Stimulated activated naive CD4-positive, alpha-beta T cell (primary cell): ENCODE measurements around the gene PA2G4.
A peak's percentile ranks its signal among the peaks of the same experiment; 100 is the strongest.
"Not testable (repeated sequence)": the region's sequence is repeated elsewhere in the genome, so short reads cannot be mapped to it uniquely, and the experiment has no call there.

Experiments
- DNase-seq, 6 experiments: peaks; one replicate each; lab custom pipeline; 2025; lab: John Stamatoyannopoulos, UW

PA2G4 gene

DNA sequence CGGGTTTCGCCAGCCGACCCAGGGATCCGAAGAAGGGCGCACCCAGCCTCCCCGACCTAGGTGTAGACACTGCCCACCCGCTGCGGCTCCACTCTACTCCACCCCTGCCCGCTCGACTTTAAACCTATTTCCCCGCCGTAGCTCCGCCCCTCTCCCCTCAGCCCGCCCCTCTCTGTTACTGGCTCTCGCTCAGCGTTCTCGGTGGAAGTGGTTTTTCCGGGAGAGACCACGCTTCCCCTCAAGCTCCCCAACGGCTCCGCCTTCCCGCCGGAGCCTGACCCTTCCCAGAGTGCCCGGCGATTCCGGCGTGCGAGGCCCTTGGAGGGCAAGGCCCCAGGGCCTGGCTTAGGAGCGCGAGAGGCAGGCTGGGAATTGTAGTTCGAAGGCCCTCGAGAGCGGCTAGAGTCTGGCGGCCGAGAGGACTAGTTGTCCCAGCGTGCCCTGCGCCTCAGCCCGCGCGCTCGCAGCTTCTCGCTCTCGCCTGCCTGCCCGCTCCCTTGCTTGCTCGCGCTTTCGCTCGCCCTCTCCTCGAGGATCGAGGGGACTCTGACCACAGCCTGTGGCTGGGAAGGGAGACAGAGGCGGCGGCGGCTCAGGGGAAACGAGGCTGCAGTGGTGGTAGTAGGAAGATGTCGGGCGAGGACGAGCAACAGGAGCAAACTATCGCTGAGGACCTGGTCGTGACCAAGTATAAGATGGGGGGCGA is at the start of gene PA2G4:
Gene PA2G4 (plus strand): TSS at position 451 of the 706 bp plus-strand sequence. CDS start 179 bp downstream, at position 630.
- DNase-seq, result peak; percentile 89 to 96 (median 94)

DNA sequence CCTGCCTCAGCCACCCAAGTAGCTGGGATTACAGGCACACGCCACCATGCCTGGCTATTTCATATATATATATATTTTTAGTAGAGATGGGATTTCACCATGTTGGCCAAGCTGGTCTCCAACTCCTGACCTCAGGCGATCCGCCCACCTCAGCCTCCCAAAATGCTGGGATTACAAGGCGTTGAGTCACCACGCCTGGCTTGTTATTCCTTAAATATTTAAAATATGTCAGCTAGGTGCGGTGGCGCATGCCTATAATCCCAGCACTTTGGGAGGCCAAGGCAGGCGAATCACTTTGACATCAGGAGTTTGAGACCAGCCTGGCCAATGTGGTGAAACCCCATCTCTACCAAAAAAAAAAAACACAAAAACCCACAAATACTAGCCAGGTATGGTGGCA is 44.4 kb upstream of the PA2G4 start:
- DNase-seq, result not testable (repeated sequence)

DNA sequence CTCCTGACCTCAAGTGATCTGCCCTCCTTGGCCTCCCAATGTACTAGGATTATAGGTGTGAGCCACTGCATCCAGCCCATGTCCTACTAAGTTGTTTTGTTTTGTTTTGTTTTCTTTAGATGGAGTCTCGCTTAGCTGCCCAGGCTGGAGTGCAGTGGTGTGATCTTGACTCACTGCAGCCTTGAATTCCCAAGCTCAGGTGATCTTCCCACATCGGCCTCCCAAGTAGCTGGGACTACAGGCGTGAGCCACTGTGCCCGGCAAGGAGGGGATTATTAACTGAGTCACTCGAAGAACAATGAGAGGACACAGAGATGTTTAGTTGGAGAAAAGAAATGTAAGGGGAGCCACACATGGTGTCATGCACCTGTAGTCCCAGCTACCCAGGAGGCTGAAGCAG is 42.4 kb upstream of the PA2G4 start:
- no peak for DNase-seq

DNA sequence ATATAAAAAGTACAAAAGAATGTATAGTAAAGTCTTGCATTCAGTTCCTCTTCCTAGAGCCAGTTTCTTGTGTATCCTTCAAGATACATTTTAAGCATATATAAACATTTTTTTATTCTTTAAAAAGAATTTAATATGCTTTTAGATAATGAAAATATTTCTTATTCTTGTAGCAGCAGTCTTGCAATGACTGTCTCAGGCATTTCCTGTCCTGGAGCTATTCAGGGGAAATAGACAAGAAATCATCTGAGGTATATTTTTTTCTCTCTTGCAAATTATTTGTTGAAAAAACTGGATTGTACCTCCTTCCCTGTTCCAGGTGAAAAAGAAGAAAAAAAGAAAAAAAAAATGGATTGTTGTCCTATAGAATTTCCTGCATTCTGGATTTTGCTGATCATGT is 41.4 kb upstream of the PA2G4 start:
- no peak for DNase-seq

DNA sequence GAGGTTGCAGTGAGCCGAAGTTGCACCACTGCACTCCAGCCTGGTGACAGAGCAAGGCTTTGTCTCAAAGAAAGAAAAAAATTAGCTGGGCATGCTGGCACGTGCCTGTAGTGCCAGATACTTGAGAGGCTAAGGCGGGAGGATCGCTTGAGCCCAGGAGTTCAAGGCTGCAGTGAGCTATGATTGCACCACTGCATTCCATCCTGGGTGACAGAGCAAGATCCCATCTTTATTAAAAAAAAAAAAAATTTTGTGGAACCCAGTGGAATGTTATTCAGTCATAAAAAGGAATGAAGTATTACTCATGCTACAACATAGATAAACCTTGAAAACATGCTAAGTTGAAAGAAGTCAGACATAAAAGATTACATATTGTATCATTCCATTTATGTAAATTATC is 32.7 kb upstream of the PA2G4 start:
- no peak for DNase-seq

DNA sequence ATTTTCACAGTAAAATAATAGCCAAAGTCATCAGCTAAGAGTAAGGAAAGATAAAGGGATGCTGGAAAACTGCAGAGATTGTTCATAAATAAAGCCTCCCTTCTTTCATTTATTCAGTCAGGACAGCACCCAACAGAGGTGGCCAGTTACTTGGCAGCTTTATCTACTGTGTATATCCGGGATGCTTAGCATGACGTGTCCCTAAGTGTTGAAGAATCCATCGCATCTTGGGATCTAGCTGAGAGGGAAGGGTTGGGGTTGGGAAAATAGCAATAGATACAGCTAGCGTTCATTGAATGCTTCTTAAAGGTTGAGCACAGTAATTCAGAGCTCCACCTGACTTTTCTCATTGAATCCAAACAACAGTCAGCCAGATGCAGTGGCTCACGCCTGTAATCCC is 30.0 kb upstream of the PA2G4 start:
- DNase-seq, result no peak

DNA sequence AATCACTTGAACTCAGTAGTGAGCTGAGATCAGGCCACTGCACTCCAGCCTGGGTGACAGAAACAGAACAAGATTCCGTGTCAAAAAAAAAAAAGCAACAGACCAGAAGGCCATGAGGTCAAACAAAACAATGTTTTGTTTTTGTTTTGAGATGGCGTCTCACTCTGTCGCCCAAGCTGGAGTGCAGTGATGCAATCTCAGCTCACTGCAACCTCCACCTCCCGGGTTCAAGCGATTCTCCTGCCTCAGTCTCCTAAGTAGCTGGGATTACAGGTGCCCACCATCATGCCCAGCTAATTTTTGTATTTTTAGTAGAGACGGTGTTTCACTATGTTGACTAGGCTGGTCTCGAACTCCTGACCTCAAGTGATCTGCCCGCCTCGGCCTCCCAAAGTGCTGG is 26.4 kb upstream of the PA2G4 start:
- DNase-seq, result not testable (repeated sequence)

DNA sequence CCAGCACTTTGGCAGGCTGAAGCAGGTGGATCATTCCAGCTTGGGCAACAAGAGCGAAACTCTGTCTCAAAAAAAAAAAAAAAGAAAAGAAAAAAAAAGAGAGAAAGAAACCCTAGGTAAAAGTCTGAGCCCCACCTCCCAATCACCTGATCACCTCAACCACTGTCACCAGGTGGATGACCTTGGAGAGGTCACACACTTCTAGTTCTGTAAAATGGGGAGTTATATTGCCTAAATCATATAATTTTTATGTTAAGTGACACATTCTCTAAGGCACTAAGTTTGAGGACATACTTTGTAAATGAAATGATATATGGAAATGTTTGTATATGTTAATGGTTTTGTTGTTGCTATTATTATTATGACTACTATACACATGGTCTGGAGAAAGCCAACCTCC is 25.9 kb upstream of the PA2G4 start:
- DNase-seq, result no peak

DNA sequence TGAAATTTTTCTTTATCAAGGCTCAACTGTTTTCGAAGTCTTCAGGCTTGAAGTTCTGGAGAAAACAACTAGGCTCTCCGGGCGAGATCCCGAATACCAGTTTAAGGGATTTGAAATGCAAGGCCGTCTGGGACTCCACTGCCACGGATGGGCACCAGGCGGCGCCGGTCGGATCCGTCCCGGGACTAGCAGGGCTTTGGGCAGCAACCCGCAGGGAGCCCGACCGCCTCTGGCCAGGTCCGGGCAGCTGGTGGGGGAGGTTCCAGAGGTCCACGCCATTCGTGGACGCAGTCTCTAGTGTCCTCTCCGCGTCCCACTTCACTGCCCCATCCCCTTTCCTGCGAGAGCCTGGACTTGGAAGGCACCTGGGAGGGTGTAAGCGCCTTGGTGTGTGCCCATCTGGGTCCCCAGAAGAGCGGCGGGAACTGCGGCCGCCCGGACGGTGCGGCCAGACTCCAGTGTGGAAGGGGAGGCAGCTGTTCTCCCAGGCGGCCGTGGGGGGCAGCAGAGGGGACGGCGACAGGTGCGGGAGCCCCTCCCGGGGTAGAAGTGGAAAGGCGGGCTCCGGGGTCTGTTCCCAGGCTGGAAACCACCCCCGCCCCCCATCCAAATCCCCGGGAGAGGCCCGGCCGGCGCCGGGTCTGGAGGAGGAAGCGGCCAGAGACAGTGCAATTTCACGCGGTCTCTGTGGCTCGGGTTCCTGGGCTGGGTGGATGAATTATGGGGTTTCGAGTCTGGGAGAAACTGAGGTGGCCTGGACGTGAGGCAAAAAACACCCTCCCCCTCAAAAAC is 25.2 kb upstream of the PA2G4 start:
- peak in 5 of 6 experiments; percentile 9 to 44 (median 36) for DNase-seq

DNA sequence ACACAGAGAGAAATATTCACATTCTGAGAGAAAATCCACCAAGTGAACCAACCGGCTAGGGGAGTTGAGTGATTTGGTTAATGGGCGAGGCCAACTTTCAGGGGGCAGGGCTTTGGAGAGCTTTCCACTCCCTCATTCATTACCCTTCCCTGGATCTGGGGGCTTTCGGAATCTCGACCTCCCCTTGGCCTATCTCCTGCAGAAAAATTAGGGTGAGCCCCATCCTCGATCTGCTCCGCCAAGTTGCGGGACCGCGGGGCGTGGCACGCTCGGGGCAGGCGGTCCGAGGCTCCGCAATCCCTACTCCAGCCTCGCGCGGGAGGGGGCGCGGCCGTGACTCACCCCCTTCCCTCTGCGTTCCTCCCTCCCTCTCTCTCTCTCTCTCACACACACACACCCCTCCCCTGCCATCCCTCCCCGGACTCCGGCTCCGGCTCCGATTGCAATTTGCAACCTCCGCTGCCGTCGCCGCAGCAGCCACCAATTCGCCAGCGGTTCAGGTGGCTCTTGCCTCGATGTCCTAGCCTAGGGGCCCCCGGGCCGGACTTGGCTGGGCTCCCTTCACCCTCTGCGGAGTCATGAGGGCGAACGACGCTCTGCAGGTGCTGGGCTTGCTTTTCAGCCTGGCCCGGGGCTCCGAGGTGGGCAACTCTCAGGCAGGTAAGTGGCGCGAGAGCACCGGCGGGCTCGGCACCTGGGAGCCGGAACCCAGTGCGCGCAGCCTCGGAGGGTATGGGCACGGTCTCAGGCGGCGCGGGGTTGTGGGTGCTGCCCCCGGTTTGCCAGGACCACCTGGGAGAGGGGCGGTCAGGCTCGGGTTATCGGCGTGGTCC is 24.4 kb upstream of the PA2G4 start, which contains the start of gene ERBB3:
Gene ERBB3 (plus strand): TSS at position 443 of the 833 bp plus-strand sequence. CDS start 136 bp downstream, at position 579.
- DNase-seq, result peak in 5 of 6 experiments; percentile 24 to 55 (median 48)

DNA sequence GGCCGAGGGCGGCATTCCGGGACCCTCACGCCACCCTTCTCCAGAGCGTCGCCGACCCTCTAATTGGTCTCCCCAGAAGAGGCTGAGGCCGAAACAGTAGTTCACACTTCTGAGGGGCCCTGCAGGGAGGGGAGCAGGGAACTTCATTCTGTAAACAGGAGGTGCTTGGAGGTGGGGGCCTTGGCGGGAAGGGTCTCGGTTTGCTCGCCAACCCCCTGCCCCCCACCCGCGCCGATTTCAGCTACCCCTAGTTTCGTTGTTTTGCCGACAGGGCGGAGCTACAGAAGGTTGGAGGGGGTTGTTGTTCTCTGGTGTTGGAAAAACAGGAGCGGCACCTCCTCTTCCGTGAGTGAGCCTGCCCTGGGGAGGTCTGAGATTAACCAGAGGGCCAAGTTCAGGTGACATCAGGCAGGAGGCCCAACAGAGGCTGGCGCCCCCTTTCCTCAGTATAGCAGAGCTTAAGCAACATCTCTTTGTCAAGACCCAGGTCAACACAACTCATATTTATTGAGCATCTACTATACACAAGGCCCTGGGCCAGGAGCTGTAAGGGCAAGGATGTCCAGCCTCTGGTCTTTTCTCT is 23.7 kb upstream of the PA2G4 start:
- DNase-seq, result no peak

DNA sequence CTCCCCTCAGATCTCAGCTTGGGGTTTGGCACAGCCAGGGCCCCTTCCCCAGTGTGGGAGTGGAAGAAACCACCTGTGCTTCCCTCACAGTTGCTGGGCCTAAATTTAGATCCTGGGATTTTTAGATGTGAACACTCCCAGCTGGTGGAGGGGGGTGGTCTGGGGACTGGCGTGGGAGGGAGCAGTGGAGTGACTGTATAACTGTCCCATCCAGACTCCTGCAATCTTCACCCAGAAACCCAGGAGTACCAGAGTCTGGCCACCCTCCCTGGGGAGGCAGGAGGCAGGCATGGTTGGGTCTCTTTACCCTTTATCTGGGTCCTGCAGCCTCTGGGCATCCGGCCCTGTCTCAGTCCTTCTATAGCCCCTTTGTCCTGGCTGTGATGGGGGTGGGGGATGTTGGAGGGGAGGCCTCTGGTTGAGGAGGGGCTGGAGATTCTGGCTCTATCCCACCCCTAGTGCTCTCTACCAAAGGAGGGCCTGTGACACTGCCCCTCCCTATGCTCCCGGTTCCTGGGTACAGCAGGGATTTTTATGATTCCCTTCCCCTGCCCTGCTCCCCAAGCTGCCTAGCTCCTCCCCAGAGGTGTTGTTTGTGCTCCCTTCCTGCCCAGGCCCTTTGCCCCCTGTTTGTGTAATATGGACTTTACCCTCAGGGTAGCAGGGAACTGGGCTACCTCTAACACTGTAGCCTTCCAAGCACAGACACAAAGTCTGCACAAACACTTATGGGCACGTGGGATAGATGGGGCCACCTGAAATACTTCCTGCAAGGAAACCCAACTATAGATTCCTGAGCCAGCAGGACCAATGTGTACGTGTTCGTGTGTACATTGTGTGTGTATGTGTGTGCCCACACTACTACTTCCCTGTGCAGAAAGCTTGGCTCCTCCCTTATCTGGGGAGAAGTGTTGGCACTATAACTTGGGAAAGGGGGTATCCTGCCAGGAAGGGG is 22.7 kb upstream of the PA2G4 start:
- DNase-seq, result no peak

DNA sequence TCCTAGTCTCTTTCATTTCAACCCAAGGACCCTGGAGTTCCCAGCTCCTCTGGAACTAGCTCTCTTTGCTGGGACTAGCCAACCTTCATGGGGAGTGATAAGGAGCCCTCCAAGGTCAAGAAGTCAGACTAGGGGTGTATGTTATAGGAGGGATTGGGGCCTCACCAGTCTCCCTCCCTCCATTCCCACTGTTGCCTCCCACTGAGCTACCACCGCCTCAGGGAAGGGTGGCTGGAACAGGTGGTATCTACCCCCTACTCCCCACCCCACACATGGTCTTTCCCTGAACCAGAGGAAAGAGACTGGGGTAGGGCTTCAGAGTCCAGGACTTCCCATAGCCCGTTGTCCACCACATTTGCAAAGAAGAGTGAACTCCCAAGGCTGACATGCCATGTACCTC is 22.0 kb upstream of the PA2G4 start:
- no peak for DNase-seq

DNA sequence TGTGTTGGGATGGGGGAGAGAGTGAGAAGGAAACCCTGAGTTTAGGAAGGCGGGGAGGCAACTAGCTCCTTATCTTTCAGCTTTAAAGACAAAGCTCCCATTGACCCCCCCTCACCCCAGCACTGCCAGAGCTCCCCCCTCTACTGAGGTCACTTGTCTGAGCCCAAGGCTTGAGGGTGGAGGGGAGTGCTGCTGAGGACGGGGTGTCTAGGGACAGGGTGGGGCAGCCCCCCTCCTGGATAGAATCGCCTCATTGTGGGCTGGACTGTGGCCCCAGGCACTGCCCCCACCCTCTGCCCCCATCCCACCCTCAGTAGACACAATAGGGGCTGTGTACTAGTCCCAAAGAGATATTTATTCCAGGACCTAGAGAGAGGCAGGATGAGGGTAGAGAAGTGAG is 21.4 kb upstream of the PA2G4 start:
- no peak for DNase-seq

DNA sequence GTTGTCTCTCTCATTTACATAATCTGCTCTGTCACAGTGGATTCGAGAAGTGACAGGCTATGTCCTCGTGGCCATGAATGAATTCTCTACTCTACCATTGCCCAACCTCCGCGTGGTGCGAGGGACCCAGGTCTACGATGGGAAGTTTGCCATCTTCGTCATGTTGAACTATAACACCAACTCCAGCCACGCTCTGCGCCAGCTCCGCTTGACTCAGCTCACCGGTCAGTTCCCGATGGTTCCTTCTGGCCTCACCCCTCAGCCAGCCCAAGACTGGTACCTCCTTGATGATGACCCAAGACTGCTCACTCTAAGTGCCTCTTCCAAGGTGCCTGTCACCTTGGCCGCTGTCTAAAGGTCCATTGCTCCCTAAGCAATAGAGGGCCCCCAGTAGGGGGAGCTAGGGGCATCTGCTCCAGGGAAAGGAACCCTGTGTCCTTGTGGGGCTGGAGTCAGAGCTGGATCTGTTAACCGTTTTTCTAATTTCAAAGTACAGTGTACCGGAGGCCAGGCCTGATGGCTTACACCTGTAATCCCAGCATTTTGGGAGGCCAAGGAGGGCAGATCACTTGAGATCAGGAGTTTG is 19.3 kb upstream of the PA2G4 start:
- no peak for DNase-seq

DNA sequence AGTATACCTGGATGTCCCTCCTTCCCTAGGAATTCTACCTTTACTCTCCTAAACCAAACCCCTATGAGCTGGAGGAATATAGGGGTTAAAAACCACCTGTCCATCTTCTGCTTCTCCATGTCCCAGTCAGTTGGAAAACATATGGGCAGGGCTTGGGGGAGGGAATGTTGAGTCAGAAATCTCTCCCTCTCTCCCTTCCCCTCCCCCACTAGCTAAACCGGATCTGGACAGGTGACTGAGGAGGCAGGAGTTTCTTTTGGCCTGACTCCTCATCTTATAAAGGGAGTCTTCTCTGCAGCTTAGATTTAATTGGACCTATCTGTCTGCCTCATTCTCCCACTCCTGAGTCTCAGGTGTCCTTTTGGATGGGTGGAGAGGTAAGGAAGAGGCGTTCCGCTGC is 18.3 kb upstream of the PA2G4 start:
- DNase-seq, result no peak

DNA sequence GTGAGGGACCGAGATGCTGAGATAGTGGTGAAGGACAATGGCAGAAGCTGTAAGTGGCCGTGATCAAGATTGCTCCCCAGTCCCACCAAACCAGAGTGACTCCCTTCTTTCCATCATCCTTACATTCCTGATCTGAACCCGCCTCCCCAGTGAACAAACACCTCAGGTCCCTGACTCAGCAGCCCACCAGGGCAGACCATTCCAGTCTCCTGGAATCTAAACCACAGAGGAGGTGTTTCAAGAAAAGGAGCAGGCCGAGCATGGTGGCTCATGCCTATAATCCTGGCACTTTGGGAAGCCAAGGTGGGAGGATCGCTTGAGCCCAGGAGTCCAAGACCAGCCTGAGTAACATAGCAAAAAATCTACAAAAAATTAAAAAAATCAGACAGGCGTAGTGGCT is 17.8 kb upstream of the PA2G4 start:
- no peak for DNase-seq

DNA sequence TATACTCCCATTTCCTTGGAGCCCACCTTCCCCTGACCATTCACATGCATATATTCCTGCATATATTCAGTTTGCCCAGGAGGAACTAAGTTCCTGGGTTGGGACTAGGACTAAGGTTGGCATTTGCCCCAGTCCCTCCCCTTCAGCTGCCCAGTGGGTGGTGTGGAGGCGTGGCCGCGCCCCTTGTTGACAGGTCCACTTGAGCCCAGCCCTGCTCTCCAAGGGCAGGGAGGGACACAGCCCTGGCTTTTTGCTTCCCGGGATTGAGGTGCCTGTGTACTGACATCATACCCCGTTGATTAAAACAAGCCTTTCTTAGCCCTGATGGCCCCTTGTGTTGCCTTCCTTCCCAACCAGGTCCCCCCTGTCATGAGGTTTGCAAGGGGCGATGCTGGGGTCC is 17.1 kb upstream of the PA2G4 start:
- DNase-seq, result no peak

DNA sequence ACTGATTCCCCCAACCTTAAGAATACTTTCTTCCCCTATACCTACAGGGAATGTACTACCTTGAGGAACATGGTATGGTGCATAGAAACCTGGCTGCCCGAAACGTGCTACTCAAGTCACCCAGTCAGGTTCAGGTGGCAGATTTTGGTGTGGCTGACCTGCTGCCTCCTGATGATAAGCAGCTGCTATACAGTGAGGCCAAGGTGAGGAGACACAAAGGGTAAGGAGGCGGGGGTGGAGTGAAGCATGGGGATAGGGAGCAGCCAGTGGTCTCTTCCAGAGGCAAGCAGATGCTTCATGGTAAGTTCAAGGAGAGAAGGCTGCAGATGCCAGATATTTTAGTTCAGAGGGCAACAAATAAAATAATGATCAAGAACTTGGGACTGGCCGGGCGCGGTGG is 6.6 kb upstream of the PA2G4 start:
- DNase-seq, result no peak

DNA sequence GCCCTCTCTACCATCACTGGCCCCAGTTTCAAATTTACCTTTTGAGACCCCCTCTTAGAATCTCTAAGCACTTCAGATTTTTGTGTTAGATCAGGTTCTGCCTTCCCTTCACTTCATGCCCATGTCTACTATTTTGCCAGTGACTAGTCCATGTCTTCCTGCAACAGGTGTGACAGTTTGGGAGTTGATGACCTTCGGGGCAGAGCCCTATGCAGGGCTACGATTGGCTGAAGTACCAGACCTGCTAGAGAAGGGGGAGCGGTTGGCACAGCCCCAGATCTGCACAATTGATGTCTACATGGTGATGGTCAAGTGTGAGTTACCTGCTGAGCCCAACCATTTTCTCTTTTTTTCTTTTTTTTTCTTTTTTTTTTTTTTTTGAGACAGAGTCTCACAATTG is 5.8 kb upstream of the PA2G4 start:
- DNase-seq, result no peak

DNA sequence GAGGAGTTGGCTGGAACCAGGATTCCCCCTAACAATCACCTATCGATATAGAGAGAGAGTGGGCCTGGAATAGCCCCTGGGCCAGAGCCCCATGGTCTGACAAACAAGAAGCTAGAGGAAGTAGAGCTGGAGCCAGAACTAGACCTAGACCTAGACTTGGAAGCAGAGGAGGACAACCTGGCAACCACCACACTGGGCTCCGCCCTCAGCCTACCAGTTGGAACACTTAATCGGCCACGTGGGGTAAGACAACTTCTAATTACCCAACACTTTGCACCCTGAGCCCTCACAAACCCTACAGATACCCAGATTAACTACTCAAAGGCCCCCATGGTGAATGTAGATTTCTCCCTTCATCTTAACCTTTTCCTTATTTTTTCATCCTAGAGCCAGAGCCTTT is 4.6 kb upstream of the PA2G4 start:
- DNase-seq, result no peak
